Astrocyte (in vitro differentiated cells and primary cell): ENCODE data around the gene PTPRE. TPM values are rescaled to one million over a fixed set of nuclear protein-coding genes. Genes with fewer than 3 reads are reported as not detected.

Source experiments
- DNase-seq: peaks from one replicate; pipeline ENCODE4 v3.0.0-alpha.2; 2010; ENCODE audit warnings: low read depth
- FAIRE-seq: peaks from 2 replicates; lab custom pipeline; 2011; peaks lifted over from hg19 to GRCh38; lab: Jason Lieb, UNC
- H2AFZ ChIP-seq: 2 replicates; pipeline ENCODE4 v1.6.0; 2012; ENCODE audit warnings: low read depth, low read length, inconsistent platforms
- H3K27ac ChIP-seq: 2 replicates; pipeline ENCODE4 v1.5.1; 2011; ENCODE audit warnings: low read depth, low read length, inconsistent platforms
- H3K27me3 ChIP-seq: 2 replicates; pipeline ENCODE4 v1.6.0; 2011; ENCODE audit warnings: low read length, inconsistent platforms; ENCODE audit not compliant: insufficient read depth
- H3K36me3 ChIP-seq: 2 replicates; pipeline ENCODE4 v1.5.1; 2011; ENCODE audit warnings: low read length, inconsistent platforms; ENCODE audit not compliant: insufficient read depth
- H3K4me1 ChIP-seq: 2 replicates; pipeline ENCODE4 v1.5.1; 2011; ENCODE audit warnings: low read length, inconsistent platforms; ENCODE audit not compliant: insufficient read depth
- H3K4me2 ChIP-seq: 2 replicates; pipeline ENCODE4 v1.6.0; 2012; ENCODE audit warnings: low read length, inconsistent platforms
- H3K4me3 ChIP-seq: 2 replicates; pipeline ENCODE4 v1.5.1; 2011; ENCODE audit warnings: low read depth, mild to moderate bottlenecking, low read length, inconsistent platforms; ENCODE audit not compliant: insufficient read depth
- H3K79me2 ChIP-seq: 2 replicates; pipeline ENCODE4 v1.6.0; 2012; ENCODE audit warnings: mild to moderate bottlenecking, low read length, inconsistent platforms; ENCODE audit not compliant: insufficient read depth
- H3K9ac ChIP-seq: 2 replicates; pipeline ENCODE4 v1.6.0; 2012; ENCODE audit warnings: mild to moderate bottlenecking, low read length, inconsistent platforms
- H3K9me3 ChIP-seq: 2 replicates; pipeline ENCODE4 v1.5.1; 2012; ENCODE audit warnings: low read depth, mild to moderate bottlenecking, low read length, inconsistent platforms; ENCODE audit not compliant: insufficient read depth
- H4K20me1 ChIP-seq: 2 replicates; pipeline ENCODE4 v1.6.0; 2012; ENCODE audit warnings: low read length, inconsistent platforms; ENCODE audit not compliant: insufficient read depth
- H3K27ac Mint-ChIP-seq: one replicate; pipeline ENCODE4 v1.8.0; 2021; ENCODE audit warnings: mild to moderate bottlenecking, mixed read lengths; ENCODE audit not compliant: unreplicated experiment
- H3K27me3 Mint-ChIP-seq: one replicate; pipeline ENCODE4 v1.8.0; 2021; ENCODE audit warnings: low read depth, mixed read lengths; ENCODE audit not compliant: unreplicated experiment
- H3K36me3 Mint-ChIP-seq: one replicate; pipeline ENCODE4 v1.8.0; 2021; ENCODE audit warnings: low read depth, mixed read lengths; ENCODE audit not compliant: unreplicated experiment
- H3K4me1 Mint-ChIP-seq: one replicate; pipeline ENCODE4 v1.8.0; 2021; ENCODE audit warnings: low read depth, mixed read lengths; ENCODE audit not compliant: unreplicated experiment
- H3K4me3 Mint-ChIP-seq: one replicate; pipeline ENCODE4 v1.8.0; 2021; ENCODE audit warnings: mild to moderate bottlenecking, moderate library complexity, mixed read lengths; ENCODE audit not compliant: unreplicated experiment
- H3K9me3 Mint-ChIP-seq: one replicate; pipeline ENCODE4 v1.8.0; 2021; ENCODE audit warnings: mild to moderate bottlenecking, mixed read lengths; ENCODE audit not compliant: unreplicated experiment
- CTCF ChIP-seq: IDR thresholded peaks from 2 replicates; pipeline ENCODE4 v1.5.1; 2011; ENCODE audit warnings: low read depth, mild to moderate bottlenecking, inconsistent platforms, low read length, moderate library complexity; ENCODE audit not compliant: insufficient read depth
- EZH2 ChIP-seq: IDR thresholded peaks from 2 replicates; pipeline ENCODE4 v1.6.1; 2012; ENCODE audit warnings: mild to moderate bottlenecking, low read length, inconsistent platforms; ENCODE audit not compliant: insufficient read depth
- total RNA-seq: library from RNA; stranded (reverse); gene quantifications from 2 replicates; pipeline ENCODE4 v1.2.1, GENCODE V29; 2021

The PTPRE gene
- total RNA-seq, 1 donor from 2014 or later, result 14.1 TPM

GRCh38 chr10:128044961-128045832 is 138.3 kb downstream of the PTPRE start:
- H3K9me3 Mint-ChIP-seq, result peaks cover under 1% of the 10 kb centered on the region
- H3K27me3 Mint-ChIP-seq, result peaks cover 1% of the 10 kb centered on the region
- no peak for FAIRE-seq

GRCh38 chr10:128045833-128046120 is 138.9 kb downstream of the PTPRE start:
- no peak overlapping the region for H3K4me3 ChIP-seq
- peaks cover 2% of the 10 kb centered on the region for H3K9me3 Mint-ChIP-seq
- peaks cover 6% of the 10 kb centered on the region for H4K20me1 ChIP-seq
- H3K9me3 ChIP-seq, result no peaks in the 10 kb centered on the region
- no peaks in the 10 kb centered on the region for H3K79me2 ChIP-seq
- H3K27me3 ChIP-seq, result no peaks in the 10 kb centered on the region
- no peak overlapping the region for H3K9ac ChIP-seq
- FAIRE-seq (no peak), DNase-seq (no peak)
- H2AFZ ChIP-seq, result no peak overlapping the region
- H3K36me3 Mint-ChIP-seq, result peaks cover 3% of the 10 kb centered on the region
- TF ChIP-seq EZH2 (no peak), CTCF (no peak)
- peaks cover 11% of the 10 kb centered on the region for H3K4me1 ChIP-seq
- H3K4me3 Mint-ChIP-seq, result no peak overlapping the region
- no peak overlapping the region for H3K27ac Mint-ChIP-seq
- no peak overlapping the region for H3K4me2 ChIP-seq
- no peak overlapping the region for H3K27ac ChIP-seq
- no peaks in the 10 kb centered on the region for H3K27me3 Mint-ChIP-seq
- H3K36me3 ChIP-seq, result no peaks in the 10 kb centered on the region
- peaks cover 13% of the 10 kb centered on the region for H3K4me1 Mint-ChIP-seq

More at GRCh38 chr10:128044961-128045832, 138.3 kb downstream of the PTPRE start:
- Histone ChIP-seq H3K9ac (no peak overlapping the region), H3K4me1 (peaks cover 11% of the 10 kb centered on the region), H3K36me3 (no peaks in the 10 kb centered on the region), H4K20me1 (peaks cover 12% of the 10 kb centered on the region), H3K79me2 (no peaks in the 10 kb centered on the region), H3K4me3 (no peak overlapping the region), H2AFZ (no peak overlapping the region), H3K9me3 (no peaks in the 10 kb centered on the region), H3K4me2 (no peak overlapping the region), H3K27me3 (no peaks in the 10 kb centered on the region), H3K27ac (no peak overlapping the region)
- H3K27ac Mint-ChIP-seq, result no peak overlapping the region
- peaks cover 13% of the 10 kb centered on the region for H3K4me1 Mint-ChIP-seq
- no peak overlapping the region for H3K4me3 Mint-ChIP-seq
- TF ChIP-seq CTCF (no peak), EZH2 (no peak)
- peaks cover 3% of the 10 kb centered on the region for H3K36me3 Mint-ChIP-seq
- no peak for DNase-seq
